MV-4-11 (cell line): ENCODE measurements around the gene DAGLB.
"Not testable (repeated sequence)": the region's sequence is repeated elsewhere in the genome, so short reads cannot be mapped to it uniquely, and the experiment has no call there.

ENCODE experiments used
- DNase-seq: peaks from one replicate; lab custom pipeline; 2025; lab: John Stamatoyannopoulos, UW

The DAGLB gene

GRCh38 chr7:6460990-6461584 lies 13.3 kb upstream of the DAGLB start:
- no peak for DNase-seq

- no peak for DNase-seq
Measured at GRCh38 chr7:6460303-6460702, 12.5 kb upstream of the DAGLB start.

DNA sequence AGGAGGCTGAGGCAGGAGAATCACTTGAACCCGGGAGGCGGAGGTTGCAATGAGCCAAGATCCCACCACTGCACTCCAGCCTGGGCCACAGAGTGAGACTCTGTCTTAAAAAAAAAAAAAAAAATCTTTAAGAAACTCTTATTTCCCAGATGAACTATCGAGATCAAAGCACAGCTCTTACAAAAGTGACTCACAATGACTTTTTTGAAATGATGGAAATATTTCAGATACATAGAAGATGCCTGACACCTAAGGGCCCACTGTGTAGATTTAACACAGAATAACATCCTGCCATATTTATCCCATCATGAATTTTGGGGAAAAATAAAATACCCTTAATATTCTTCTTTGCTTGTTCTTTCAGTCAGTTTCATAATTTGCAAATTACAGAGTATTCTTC lies 10.9 kb upstream of the DAGLB start:
- not testable (repeated sequence) for DNase-seq

DNA sequence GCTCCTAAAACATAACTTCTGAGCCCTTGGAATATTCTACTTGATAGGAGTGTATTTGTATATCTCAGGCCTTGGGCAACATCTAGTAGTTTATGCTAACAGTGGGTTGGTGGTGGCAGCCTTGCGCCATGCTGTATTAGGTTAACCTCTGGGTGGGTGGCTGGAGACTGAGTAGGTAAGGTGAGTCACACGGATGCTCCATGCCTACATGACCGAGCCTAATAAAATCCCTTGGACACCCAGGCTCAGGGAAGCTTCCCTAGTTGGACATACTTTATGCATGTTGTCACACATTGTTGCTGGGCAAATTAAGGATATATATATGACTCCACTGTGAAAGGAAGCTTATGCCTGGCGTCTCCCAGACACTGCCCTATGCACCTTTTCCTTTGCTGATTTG lies 6.0 kb upstream of the DAGLB start:
- DNase-seq, result no peak

- DNase-seq, result no peak
Measured at GRCh38 chr7:6451224-6451705, 3.5 kb upstream of the DAGLB start.

GRCh38 chr7:6450591-6450990 lies 2.8 kb upstream of the DAGLB start:
- peak; percentile 56 for DNase-seq

DNA sequence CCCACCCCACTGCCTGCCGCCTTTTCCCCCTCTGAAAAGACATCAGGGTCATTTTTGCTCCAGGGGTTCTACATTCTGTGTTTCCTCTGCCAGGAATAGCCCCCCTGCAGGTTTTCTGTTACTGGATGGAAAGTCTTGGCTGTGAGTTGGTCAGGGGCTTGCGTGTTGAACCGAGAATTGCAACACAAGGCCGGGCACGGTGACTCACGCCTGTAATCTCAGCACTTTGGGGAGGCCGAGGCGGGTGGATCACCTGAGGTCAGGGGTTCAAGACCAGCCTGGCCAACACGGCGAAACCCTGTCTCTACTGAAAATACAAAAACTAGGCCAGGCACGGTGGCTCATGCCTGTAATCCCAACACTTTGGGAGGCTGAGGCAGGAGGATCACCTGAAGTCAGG lies 2.1 kb upstream of the DAGLB start:
- peak; percentile 65 for DNase-seq

GRCh38 chr7:6448943-6449543 lies 1.3 kb upstream of the DAGLB start:
- DNase-seq, result no peak

GRCh38 chr7:6446838-6447580 lies 745 bp downstream of the DAGLB start:
- DNase-seq, result peak; percentile 70

GRCh38 chr7:6444516-6445269 lies 3.1 kb downstream of the DAGLB start:
- no peak for DNase-seq

DNA sequence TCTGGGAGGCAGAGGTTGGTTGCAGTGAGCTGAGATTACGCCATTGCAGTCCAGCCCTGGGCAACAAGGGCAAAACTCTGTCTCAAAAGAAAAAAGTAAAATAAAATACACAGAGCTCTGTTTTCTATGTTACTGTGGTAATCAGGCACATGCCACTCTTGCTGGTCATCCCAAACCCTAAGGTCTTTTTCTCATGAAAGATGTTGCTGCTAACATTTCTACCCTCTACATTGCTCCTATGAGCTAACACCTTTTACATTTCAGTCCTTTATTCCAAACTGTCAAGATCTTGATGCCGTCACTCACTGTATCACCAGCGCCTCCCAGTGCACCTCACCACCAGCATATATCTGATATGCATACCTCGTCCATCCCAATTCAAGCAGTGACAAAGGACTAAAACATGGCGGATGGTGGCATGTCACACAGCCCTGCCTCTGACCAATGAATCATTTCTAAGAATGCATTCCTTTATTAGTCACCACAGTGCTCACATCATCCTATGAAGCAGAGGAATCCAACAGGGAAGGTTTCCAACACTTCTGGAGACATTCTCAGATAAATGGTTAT lies 4.3 kb downstream of the DAGLB start:
- no peak for DNase-seq

DNA sequence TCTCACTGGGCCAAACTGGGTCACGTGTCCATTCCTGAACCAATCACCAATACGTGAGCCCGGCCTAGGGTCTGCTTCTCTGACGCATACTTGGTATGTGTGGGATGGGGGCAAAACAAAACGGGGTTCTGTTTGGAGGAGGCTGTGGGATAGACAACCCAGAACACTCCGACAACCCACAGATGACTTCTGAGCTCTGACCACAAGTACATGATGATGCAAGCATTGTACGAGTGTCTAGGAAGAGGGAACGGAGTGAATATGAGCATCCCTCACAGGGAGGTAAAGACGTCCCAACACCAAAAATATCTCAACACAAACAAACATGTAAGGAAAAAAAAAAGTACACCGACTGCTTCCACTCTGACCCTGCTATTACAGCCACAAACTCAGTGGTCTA lies 5.6 kb downstream of the DAGLB start:
- DNase-seq, result peak; percentile 86

DNA sequence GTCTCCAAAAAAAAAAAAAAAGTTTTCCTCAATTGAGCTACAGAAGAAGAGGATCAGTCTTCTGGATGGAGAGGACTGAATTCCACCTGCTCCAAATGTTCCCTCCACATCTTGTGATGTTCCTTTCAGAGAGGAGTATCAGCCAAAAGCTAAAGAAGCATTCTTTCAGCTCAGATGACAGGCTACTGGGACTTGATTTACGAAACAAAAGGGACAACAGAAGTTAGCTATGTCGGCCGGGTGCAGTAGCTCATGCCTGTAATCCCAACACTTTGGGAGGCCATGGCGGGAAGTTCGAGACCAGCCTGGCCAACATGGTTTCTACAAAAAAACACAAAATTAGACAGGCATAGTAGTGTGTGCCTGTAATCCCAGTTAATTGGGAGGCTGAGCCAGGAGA lies 7.4 kb downstream of the DAGLB start:
- DNase-seq, result no peak

- peak; percentile 41 for DNase-seq
Measured at GRCh38 chr7:6438427-6438826, 9.3 kb downstream of the DAGLB start.

DNA sequence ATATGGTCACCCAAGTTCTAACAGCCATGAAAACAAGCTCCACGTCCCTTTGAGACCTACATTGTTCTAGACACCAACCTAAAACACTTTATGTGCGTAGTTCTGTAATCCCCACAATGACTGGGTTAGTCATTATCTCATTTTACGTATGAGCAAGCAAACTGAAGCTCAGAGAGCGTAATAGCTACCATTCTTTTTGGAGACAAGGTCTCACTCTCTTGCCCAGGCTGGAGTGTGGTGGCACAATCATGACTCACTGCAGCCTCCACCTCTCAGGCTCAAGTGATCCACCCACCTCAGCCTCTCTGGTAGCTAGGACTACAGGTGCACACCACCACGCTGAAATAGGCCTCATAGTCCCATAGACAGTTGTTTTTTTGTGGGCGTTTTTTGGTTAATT lies 10.5 kb downstream of the DAGLB start:
- peak; percentile 34 for DNase-seq

GRCh38 chr7:6436385-6436685 lies 11.4 kb downstream of the DAGLB start:
- DNase-seq, result peak; percentile 91

- peak; percentile 93 for DNase-seq
Measured at GRCh38 chr7:6435486-6436384, 12.0 kb downstream of the DAGLB start.

DNA sequence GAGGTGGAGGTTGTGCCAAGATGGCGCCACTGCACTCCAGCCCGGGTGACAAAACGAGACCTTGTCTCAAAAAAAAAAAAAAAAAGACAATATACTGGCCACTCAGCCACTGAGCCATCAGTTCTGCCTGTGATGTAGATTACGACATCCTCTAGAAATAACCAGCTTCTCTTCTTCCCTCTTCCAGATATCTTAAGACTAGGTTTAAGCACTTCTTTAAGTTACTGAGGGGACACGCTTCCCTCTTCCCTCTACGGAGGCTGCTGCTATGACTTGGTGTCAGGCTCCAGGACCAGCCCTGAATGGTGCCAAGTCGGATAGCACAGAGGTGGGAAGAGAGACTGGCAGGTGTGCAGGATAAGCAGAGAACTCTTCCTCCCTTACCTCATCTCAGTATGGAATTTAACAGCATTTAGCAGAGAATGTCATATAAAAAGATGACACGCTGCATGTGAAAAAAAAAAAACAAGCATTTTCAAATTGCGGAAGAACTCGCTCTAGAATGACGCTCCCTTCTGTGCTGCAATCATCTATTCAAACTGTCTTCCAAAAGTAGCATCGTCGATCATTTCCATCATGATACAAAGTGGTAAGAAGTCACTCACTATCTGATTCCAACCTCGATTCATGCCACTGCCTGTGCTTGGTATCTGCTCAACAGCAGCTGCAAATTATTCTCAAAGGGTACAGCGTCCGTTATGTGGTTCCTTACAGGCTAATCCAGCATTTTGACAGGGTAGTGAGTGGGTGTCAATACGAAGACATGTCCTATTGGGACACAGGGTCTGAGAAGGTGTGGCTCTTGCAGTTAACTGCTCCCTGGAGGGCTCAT lies 13.8 kb downstream of the DAGLB start:
- DNase-seq, result peak; percentile 96

GRCh38 chr7:6432781-6433180 lies 15.0 kb downstream of the DAGLB start:
- DNase-seq, result peak; percentile 37

- DNase-seq, result no peak
Measured at GRCh38 chr7:6430974-6431373, 16.8 kb downstream of the DAGLB start.
